AG09309 (cell line): ENCODE measurements around the gene WAPL.
"Not testable (repeated sequence)": the region's sequence is repeated elsewhere in the genome, so short reads cannot be mapped to it uniquely, and the experiment has no call there.

Experiments used
- DNase-seq: peaks from one replicate; pipeline ENCODE4 v3.0.0-alpha.2; 2010; ENCODE audit warnings: low read depth
- H3K4me3 ChIP-seq: 2 replicates; pipeline ENCODE4 v1.5.1; 2011; ENCODE audit warnings: mild to moderate bottlenecking, low read depth, low read length, moderate library complexity; ENCODE audit not compliant: control insufficient read depth
- TF ChIP-seq, protein P1 (sequence below): IDR thresholded peaks from 2 replicates; pipeline ENCODE4 v1.5.1; 2011; ENCODE audit warnings: mild to moderate bottlenecking, low read depth, low read length, inconsistent platforms; ENCODE audit not compliant: insufficient read depth, control insufficient read depth; ENCODE audit errors: missing control alignments

Gene WAPL

DNA sequence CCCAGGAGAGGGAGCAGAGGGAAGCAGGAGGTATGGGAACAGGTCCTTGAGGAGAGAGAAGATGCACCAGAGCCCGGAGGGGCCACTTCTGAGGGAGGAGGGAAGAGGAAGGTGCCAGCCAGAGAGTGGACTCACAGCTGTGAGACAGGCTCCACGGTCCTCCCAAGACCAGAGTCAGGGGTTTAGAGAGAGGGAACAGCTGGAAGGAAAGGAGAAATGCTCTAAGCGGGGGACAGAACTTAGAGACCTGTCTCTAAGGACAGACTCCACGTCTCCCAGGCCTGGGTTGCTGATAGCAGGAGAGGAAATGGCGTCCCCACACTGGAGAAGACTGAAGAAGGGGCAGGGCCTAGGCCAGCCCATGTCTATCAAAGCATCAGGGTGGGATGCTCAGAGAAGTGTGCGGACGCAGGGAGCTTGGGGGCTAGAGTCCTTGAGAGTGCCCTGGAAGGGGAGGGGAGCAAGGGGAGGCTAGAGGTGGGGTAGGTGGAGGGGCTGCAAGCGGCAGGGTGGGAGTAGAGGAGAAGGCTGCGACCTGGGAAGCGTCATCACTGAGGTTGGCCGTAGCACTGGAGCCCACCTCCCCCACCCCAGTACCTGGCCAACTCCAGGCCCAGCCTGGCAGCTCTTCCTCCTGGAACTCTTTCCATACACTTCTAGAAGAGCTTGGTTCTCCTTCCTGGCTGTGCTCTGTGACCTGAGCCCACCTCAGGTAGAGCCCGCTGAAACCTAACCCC, 129.4 kb downstream of the WAPL start:
- no peak for DNase-seq
- H3K4me3 ChIP-seq, result no peak overlapping the region
- TF ChIP-seq, protein P1, sequence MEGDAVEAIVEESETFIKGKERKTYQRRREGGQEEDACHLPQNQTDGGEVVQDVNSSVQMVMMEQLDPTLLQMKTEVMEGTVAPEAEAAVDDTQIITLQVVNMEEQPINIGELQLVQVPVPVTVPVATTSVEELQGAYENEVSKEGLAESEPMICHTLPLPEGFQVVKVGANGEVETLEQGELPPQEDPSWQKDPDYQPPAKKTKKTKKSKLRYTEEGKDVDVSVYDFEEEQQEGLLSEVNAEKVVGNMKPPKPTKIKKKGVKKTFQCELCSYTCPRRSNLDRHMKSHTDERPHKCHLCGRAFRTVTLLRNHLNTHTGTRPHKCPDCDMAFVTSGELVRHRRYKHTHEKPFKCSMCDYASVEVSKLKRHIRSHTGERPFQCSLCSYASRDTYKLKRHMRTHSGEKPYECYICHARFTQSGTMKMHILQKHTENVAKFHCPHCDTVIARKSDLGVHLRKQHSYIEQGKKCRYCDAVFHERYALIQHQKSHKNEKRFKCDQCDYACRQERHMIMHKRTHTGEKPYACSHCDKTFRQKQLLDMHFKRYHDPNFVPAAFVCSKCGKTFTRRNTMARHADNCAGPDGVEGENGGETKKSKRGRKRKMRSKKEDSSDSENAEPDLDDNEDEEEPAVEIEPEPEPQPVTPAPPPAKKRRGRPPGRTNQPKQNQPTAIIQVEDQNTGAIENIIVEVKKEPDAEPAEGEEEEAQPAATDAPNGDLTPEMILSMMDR, result no peak

DNA sequence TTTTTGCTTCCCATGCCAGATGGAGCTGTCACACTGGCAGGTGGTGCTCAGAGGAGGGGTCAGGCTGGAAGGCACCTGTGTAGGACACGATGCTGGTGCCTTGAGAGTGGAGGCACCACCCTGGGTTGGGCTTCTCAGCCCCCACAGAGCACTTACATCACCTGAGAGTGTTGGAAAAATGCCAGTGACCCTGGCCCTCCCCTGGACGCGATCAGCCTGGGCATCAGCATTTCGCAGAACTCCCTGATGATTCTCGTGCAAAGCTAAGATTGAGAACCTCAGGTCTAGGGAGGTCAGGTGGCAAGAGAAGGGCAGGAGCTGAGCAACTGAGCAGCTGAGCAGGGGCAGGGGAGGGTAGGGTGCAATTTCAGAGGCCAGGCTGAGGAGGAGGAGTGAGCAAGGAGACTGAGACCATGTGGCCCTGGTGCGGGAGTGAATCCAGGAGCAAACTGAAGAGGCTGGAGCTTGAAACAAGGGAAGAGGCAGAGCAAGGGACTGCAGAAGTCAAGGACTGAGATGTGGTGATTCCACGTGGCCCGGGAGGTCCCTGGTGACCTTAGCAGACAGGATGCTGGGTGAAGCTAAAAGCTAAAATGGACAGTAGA, 130.3 kb downstream of the WAPL start:
- TF ChIP-seq, protein P1, result no peak
- no peak for DNase-seq
- H3K4me3 ChIP-seq, result no peak overlapping the region

DNA sequence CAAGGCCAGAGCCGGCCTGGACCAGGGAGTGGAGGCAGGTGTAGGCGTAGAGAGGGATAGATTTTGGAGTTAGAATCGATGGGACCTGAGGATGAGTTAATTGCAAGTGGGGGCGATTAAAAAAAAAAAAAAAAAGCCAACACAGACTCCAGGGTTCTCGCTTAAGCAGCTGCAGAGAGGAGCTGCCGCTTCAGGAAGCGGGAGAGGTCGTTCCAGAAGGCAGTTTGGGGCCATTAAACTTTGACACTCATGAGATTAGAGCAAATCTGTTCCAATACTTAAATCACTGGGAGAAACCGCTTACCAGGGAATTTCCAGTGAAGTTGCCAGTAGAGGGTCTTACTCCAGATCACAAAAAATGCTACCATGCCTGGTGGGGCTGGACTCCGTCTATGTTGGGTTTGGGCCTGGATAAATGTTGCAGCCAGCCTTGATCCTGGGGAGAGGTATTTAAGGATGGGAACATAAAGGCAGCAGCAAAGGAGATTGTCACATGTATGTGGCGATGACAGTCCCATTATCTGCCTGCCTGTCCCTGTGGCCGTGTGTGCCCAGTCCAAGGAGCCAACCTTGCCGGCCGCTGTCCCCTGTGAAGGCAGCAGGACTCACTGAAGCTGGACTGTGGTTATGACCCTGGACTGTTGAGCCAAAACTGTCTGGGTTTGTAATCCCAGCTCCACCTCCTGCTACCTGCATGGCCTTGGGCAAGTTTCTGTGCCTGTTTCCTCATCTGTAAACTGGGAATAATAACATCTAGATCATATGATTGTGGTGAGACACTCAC, 131.1 kb downstream of the WAPL start:
- no peak for DNase-seq
- no peak overlapping the region for H3K4me3 ChIP-seq
- TF ChIP-seq, protein P1, result no peak

DNA sequence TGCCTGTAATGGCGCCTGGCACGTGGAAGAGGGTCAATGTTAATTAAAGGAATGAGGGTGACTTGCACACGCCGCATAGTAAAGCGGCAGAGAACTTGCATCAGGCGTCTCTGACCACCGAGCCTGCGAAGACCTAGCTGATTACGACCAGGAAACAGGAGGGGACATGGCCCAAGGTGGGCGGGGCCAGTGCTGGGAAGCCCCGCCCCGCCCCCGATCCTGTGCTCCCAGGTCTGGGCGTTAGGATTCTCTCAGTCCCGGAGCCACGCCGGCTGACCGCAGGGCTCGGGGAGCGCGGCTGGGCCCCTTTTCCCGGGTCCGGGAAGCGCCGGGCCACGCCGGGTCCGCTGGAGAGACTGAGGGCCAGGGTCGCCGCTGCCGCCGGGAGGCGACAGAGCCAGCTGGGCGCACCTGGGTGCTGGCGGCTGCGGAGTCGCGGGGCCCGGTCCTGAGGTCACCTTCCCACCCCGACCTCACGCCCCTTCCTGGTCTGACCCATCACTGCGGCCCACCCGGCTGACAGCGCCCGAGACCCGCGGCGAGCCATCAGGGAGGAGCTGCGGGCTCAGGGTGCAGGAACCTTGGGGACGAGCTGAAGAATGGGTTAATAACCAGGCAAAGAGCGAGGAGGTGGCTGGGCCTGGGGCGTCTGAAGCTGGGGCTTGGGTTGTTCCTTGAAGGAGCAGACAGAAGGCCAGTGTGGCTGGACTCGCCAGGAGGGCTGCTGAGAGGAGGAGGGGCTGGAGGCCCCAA, 132.0 kb downstream of the WAPL start:
- H3K4me3 ChIP-seq, result no peak overlapping the region
- no peak for DNase-seq
- TF ChIP-seq, protein P1, result no peak

DNA sequence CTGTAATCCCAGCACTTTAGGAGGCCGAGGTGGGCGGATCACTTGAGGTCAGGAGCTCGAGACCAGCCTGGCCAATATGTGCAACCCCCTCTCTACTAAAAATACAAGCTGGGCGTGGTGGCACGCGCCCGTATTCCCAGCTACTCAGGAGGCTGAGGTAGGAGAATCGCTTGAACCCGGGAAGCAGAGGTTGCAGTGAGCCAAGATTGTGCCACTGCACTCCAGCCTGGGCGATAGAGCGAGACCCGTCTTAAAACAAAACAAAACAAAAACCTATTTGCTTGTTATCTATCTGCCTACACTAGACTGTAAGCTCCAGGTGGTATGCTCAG, 132.5 kb downstream of the WAPL start:
- not testable (repeated sequence) for DNase-seq, H3K4me3 ChIP-seq

DNA sequence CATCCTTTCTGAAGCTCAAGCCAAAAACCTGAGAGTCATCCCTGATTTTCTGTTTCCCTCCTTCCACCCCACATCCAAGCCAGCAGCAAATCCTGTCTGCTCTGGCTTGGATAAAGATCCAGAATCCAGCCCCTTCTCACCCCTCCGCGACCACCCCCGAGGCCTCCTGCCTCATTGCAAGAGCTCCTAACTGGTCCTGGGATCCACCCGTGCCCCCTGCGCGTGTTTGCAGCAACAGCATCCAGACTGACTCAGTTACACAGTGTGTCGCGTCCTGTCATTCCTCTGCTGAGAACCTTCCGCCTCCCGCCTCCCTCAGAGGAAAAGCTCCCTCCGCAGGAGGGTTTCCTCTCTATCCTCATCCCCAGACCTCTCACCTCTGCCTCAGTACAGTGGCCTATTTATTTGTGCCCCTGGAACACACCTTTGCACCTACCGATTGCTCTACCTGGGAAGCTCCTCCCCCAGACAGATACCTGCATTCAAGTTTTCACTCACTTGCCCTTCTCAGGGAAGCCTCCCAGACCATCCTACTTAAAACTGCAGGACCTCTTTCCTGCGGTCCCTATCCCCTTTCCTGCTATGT, 133.4 kb downstream of the WAPL start:
- DNase-seq, result no peak
- TF ChIP-seq, protein P1, result no peak
- no peak overlapping the region for H3K4me3 ChIP-seq
